ENCODE results near the gene HECW1.

HECW1 gene

DNA sequence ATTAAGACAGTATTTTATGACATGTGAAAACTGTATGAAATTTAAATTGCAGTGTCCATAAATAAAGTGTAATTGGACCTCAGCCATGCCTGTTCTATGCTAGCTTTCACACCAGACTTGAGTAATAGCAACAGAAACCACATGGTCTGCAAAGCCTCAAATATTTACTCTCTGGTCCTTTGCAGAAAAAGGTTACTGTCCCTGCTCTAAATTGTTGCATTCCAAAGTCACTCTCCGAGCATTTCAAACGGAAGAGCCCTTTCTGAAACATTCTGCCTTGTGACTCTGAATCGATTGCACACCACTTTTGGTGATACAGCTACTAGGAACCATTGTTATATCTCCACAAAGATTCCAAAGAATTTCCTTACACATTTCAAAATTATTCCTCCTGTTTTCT is 389.4 kb downstream of the HECW1 start:
- no peak overlapping the region for H3K4me3 Mint-ChIP-seq
- TF ChIP-seq CTCF (IDR thresholded peaks at IDR 0.05): no peak
- no peaks in the 10 kb centered on the region for H3K36me3 Mint-ChIP-seq (ENCODE audit: low read depth)
- H3K4me1 Mint-ChIP-seq: no peaks in the 10 kb centered on the region
- no peak for DNase-seq
- no peaks in the 10 kb centered on the region for H3K9me3 Mint-ChIP-seq
- no peaks in the 10 kb centered on the region for H3K27me3 Mint-ChIP-seq (ENCODE audit: low read depth, poor library complexity)
- no peak overlapping the region for H3K27ac Mint-ChIP-seq

DNA sequence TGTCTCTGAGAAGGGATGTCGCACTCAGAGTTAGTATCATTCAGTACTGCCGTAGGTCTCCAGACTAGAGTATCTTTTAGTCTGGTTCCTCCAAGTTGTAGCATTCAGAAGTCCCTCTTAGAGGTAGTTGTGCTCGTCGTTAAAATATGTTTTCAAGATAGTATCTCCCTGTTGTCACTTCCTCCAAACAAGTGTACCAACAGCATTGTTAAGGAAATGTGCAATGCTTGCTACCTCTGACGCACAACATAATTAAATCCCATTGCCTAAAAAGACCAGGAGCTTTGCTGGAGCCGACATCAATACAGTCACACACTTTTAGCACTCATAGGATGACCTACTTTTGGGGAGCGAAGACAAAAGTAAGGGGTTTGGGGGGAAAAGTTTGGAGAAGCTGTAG is 390.5 kb downstream of the HECW1 start:
- DNase-seq: no peak
- H3K27ac Mint-ChIP-seq: no peak overlapping the region

GRCh38 chr7:43505412-43505811 is 393.0 kb downstream of the HECW1 start:
- no peaks in the 10 kb centered on the region for H3K36me3 Mint-ChIP-seq (ENCODE audit: low read depth)
- DNase-seq: no peak
- no peak overlapping the region for H3K27ac Mint-ChIP-seq
- peaks cover 8% of the 10 kb centered on the region for H3K27me3 Mint-ChIP-seq (ENCODE audit: low read depth, poor library complexity)
- H3K4me1 Mint-ChIP-seq: no peaks in the 10 kb centered on the region
- no peak for TF ChIP-seq CTCF (IDR thresholded peaks at IDR 0.05)
- no peak overlapping the region for H3K4me3 Mint-ChIP-seq
- no peaks in the 10 kb centered on the region for H3K9me3 Mint-ChIP-seq

More for the DNA sequence above, 390.5 kb downstream of the HECW1 start:
- H3K36me3 Mint-ChIP-seq (ENCODE audit: low read depth): no peaks in the 10 kb centered on the region
- H3K27me3 Mint-ChIP-seq (ENCODE audit: low read depth, poor library complexity): peaks cover 8% of the 10 kb centered on the region
- no peaks in the 10 kb centered on the region for H3K9me3 Mint-ChIP-seq
- H3K4me3 Mint-ChIP-seq: no peak overlapping the region
- no peak for TF ChIP-seq CTCF (IDR thresholded peaks at IDR 0.05)
- no peaks in the 10 kb centered on the region for H3K4me1 Mint-ChIP-seq

- Mint-ChIP-seq H3K4me3 (no peak overlapping the region), H3K4me1 (peaks cover 3% of the 10 kb centered on the region), H3K27ac (no peak overlapping the region), H3K36me3 (ENCODE audit: low read depth) (no peaks in the 10 kb centered on the region), H3K9me3 (no peaks in the 10 kb centered on the region), H3K27me3 (ENCODE audit: low read depth, poor library complexity) (peaks cover 8% of the 10 kb centered on the region)
- DNase-seq: no peak
- no peak for TF ChIP-seq CTCF (IDR thresholded peaks at IDR 0.05)
These were observed 394.0 kb downstream of the HECW1 start for GRCh38 chr7:43506460-43506859.

- TF ChIP-seq CTCF (IDR thresholded peaks at IDR 0.05): no peak
- Mint-ChIP-seq H3K36me3 (ENCODE audit: low read depth) (no peaks in the 10 kb centered on the region), H3K4me3 (no peak overlapping the region), H3K27me3 (ENCODE audit: low read depth, poor library complexity) (peaks cover 8% of the 10 kb centered on the region), H3K9me3 (no peaks in the 10 kb centered on the region), H3K27ac (no peak overlapping the region), H3K4me1 (peaks cover 9% of the 10 kb centered on the region)
- DNase-seq: no peak
These were observed 396.0 kb downstream of the HECW1 start for GRCh38 chr7:43508461-43508860.

GRCh38 chr7:43509906-43510305 is 397.5 kb downstream of the HECW1 start:
- H3K27me3 Mint-ChIP-seq (ENCODE audit: low read depth, poor library complexity): peaks cover 13% of the 10 kb centered on the region
- H3K36me3 Mint-ChIP-seq (ENCODE audit: low read depth): no peaks in the 10 kb centered on the region
- H3K4me1 Mint-ChIP-seq: peaks cover 9% of the 10 kb centered on the region
- H3K9me3 Mint-ChIP-seq: no peaks in the 10 kb centered on the region
- no peak overlapping the region for H3K4me3 Mint-ChIP-seq
- H3K27ac Mint-ChIP-seq: no peak overlapping the region
- no peak for TF ChIP-seq CTCF (IDR thresholded peaks at IDR 0.05)
- no peak for DNase-seq
